Neutrophil (primary cell): Measurements from ENCODE around the gene GLIS1.

Experiments used
- H3K27ac ChIP-seq: fragments of 200-600 bp; sonication (generic); 2 replicates; pipeline ENCODE4 v1.5.1; 2016; ENCODE audit warnings: mild to moderate bottlenecking, moderate library complexity
- H3K27me3 ChIP-seq: fragments of 200-600 bp; sonication (generic); 2 replicates; pipeline ENCODE4 v1.6.0; 2016; ENCODE audit warnings: mild to moderate bottlenecking
- H3K36me3 ChIP-seq: fragments of 200-600 bp; sonication (generic); 2 replicates; pipeline ENCODE4 v1.5.1; 2017
- H3K4me1 ChIP-seq, 2 experiments: fragments of 200-600 bp in 1 of 2; sonication (generic) in 1 of 2; 1 replicate in 1 of 2; 2 replicates in 1 of 2; pipeline versions ENCODE4 v1.5.1 to v1.6.1; 2013 to 2016; ENCODE audit warnings: low read depth in 1 of 2, low read length in 1 of 2, mild to moderate bottlenecking in 1 of 2, moderate library complexity in 1 of 2; ENCODE audit not compliant: control insufficient read depth in 1 of 2, insufficient read depth in 1 of 2
- H3K4me3 ChIP-seq, 2 experiments: fragments of 200-600 bp in 1 of 2; sonication (generic) in 1 of 2; 1 replicate in 1 of 2; 2 replicates in 1 of 2; pipeline ENCODE4 v1.5.1; 2013 to 2016; ENCODE audit warnings: low read depth in 1 of 2, low read length in 1 of 2, mild to moderate bottlenecking in 1 of 2, moderate library complexity in 1 of 2
- H3K9me3 ChIP-seq: fragments of 200-600 bp; sonication (generic); 2 replicates; pipeline ENCODE4 v1.5.1; 2016
- CTCF ChIP-seq: fragments of 200-600 bp; sonication (generic); IDR thresholded peaks from 2 replicates; pipeline ENCODE4 v1.5.1; 2016; ENCODE audit warnings: antibody characterized with exemption

Gene GLIS1

GRCh38 chr1:53733447-53733931 is 5.5 kb downstream of the GLIS1 start:
- TF ChIP-seq CTCF, result no peak
- H3K9me3 ChIP-seq, result no peaks in the 10 kb centered on the region
- H3K27me3 ChIP-seq, result peaks cover 84% of the 10 kb centered on the region

DNA sequence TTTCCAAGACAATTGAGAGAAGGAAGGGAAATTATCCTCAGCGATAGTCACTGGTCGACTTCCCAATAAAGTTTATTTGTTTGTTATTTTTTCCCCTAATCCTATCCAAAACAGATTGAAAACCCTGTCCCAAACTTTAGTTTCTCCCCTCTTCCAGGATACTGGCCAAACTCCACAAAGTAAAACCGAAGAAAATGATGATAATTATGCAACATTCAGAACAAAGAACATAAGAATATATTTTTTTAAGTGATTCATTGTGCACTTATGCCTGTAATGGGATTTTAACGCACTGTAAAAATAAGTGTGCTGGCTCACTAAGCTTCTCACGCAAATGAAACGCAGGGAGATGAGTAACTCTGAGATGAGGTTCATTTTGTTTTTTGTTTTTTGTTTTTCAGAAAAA is 6.0 kb downstream of the GLIS1 start:
- Histone ChIP-seq H3K27ac (no peak overlapping the region), H3K27me3 (peaks cover 78% of the 10 kb centered on the region), H3K9me3 (no peaks in the 10 kb centered on the region), H3K36me3 (no peaks in the 10 kb centered on the region), H3K4me3 (no peak overlapping the region), H3K4me1 (peaks cover 0 to 5% of the 10 kb centered on the region in 2 experiments)
- no peak for TF ChIP-seq CTCF

More at GRCh38 chr1:53733447-53733931, 5.5 kb downstream of the GLIS1 start:
- no peak overlapping the region for H3K4me3 ChIP-seq
- H3K36me3 ChIP-seq, result no peaks in the 10 kb centered on the region
- H3K4me1 ChIP-seq, result peaks cover 2 to 11% of the 10 kb centered on the region in 2 experiments
- no peak overlapping the region for H3K27ac ChIP-seq

DNA sequence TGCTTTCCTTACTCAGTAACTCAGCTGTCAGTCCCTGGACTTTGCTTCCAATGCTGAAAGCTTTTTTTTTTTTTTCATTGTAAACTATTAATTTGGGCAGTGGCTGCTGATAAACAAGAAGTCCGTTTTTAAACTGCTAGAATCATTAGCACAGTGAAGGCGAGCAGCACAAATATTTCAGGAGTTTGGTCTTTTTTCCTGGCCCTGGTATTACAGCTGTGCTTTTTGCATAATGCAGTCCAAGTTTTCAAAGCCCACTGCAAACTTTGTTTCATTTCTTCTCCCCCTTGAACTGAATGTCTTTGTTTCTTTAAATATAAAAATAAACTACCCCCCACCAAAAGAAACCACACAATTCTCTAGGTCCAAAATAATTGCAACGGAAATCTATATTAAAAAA is 6.6 kb downstream of the GLIS1 start:
- TF ChIP-seq CTCF, result no peak
- Histone ChIP-seq H3K36me3 (no peaks in the 10 kb centered on the region), H3K4me1 (no peaks in the 10 kb centered on the region), H3K9me3 (no peaks in the 10 kb centered on the region), H3K4me3 (no peak overlapping the region), H3K27ac (no peak overlapping the region), H3K27me3 (peaks cover 73% of the 10 kb centered on the region)

DNA sequence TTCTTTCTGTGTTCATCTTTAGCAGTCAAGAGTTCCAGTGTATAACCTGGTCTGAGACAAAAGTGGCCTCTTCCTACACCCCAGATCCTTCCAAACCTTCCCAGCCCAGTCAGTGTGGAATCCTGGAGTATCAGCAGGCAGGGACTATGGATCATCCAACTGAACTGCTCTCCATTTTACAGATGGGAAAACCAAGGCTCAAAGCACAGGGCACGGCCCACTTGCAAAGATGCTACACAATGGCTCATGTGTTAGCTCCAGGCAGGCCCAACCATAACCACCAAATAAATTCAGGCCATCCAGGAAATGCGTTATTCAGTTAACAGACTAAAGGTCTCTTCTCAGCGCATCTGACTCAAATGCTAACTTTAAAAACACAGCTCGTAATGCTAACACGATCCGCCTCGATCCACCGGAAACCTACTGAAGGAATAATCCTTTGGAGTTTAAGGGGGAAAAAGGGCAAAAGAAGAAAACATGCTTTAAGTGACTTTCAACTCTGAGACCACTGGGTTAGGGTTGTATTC is 7.1 kb downstream of the GLIS1 start:
- Histone ChIP-seq H3K4me3 (no peak overlapping the region), H3K36me3 (no peaks in the 10 kb centered on the region), H3K9me3 (no peaks in the 10 kb centered on the region), H3K4me1 (no peaks in the 10 kb centered on the region), H3K27ac (no peak overlapping the region), H3K27me3 (peaks cover 67% of the 10 kb centered on the region)
- TF ChIP-seq CTCF, result no peak

- Histone ChIP-seq H3K4me1 (no peaks in the 10 kb centered on the region), H3K27ac (no peak overlapping the region), H3K36me3 (no peaks in the 10 kb centered on the region), H3K27me3 (peaks cover 60% of the 10 kb centered on the region), H3K9me3 (no peaks in the 10 kb centered on the region), H3K4me3 (no peak overlapping the region)
- no peak for TF ChIP-seq CTCF
Observed at GRCh38 chr1:53731043-53731600, 7.8 kb downstream of the GLIS1 start.
